IPS-18c (cell line): Measurements from ENCODE around the gene L1CAM.
"Not testable (repeated sequence)": the region's sequence is repeated elsewhere in the genome, so short reads cannot be mapped to it uniquely, and the experiment has no call there.

Experiments used
- H3K4me3 ChIP-seq: 2 replicates; pipeline ENCODE4 v1.7.0; 2013; ENCODE audit warnings: low read depth, mild to moderate bottlenecking, low read length, moderate library complexity; ENCODE audit not compliant: insufficient read depth
- H3K9me3 ChIP-seq: one replicate; pipeline ENCODE4 v1.6.1; 2013; ENCODE audit warnings: mild to moderate bottlenecking, low read length, moderate library complexity; ENCODE audit not compliant: control insufficient read depth, insufficient read depth

Gene L1CAM

GRCh38 chrX:153830640-153831428 is 55.1 kb downstream of the L1CAM start:
- Histone ChIP-seq H3K9me3 (peaks cover 12% of the 10 kb centered on the region), H3K4me3 (peak overlapping the region; percentile 38)

DNA sequence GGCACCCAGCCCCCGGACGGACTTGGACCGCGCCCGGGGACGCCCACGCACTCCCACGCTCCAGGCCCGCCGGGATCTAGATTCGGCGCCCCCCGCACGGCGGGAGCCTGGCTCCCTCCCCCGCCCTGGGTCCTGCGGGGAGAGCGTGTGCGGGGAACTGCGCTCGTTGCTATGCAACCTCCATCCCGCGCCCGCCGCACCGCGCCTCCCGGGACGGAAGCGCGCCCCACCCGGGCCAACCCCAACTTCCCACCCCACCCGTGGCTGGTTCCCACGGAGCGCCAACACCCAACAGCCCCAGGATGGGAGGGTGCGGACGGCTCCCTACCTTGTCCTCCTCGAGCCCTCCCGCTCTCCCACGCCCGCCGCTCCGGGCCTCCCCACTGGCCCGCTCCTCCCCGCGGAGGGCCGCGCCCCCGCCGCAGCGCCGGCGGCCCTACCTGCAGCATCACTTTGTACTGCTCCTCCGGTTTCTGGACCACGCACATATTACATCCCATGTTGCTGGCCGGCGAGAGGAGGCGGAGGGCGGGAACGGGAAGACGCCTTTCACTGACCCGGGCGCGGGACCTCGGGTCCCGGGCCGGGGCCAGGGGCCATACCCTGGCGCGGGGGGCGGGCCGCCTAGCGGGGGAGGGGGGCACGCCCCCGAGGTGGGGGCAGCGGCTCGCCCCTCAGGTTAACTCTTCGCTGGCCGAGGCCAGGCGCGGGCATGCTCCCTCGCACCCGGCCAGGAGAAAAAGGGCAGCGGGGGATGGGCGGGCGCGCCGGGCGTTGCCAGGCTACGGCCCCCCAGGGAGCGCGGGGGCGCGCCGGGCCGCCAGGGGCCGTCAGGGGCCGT is 56.0 kb downstream of the L1CAM start, which contains the start of gene PDZD4:
TSS of gene PDZD4 (minus strand) at position 746 of the 841 bp plus-strand sequence. CDS start at position 500, 246 bp downstream.
- Histone ChIP-seq H3K9me3 (peaks cover 16% of the 10 kb centered on the region), H3K4me3 (peak within 1 kb of the TSS; percentile 59)

- Histone ChIP-seq H3K4me3 (peak overlapping the region; percentile 59), H3K9me3 (peaks cover 16% of the 10 kb centered on the region)
Observed at GRCh38 chrX:153829549-153829798, 56.5 kb downstream of the L1CAM start.

DNA sequence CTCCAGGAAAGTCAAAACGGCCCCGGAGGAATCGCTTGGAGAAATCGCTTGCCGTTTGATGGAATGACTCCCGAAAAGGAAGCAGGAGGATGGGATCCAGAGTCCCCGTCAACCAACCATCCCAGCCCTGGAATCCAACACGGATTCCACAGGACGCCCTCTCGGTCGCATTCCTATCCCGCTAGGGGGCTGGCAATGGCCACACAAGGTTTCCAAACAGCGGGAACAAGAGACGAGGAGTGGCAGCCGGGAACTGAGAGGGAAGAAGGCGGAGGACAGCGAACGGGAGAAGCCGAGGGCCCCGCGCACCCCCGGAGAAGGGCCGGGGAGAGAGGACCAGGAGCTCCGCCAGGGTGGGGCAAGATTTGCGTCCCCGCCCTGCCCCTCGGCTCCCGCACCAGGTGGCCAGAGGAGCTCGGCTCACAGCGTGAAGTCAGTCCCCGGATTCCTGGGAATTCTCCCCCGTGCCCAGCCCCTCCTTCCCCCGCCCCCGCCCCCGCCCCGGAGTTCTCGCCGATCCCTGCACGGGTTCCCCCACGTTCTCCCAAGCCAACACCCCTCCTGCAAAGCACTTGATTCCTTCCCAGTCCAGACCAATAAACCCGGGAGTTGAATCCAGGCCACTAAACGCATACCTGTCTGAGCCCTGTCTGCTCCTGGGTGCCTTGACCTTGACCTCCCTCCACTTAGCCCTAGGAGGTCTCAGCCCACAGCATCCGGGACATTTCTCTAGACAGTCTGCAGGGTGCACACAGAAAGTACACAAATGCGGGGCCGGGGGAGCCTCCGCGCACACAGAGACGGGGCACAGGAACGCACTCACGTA is 57.0 kb downstream of the L1CAM start:
- Histone ChIP-seq H3K9me3 (peaks cover 16% of the 10 kb centered on the region), H3K4me3 (peak overlapping the region; percentile 59)

DNA sequence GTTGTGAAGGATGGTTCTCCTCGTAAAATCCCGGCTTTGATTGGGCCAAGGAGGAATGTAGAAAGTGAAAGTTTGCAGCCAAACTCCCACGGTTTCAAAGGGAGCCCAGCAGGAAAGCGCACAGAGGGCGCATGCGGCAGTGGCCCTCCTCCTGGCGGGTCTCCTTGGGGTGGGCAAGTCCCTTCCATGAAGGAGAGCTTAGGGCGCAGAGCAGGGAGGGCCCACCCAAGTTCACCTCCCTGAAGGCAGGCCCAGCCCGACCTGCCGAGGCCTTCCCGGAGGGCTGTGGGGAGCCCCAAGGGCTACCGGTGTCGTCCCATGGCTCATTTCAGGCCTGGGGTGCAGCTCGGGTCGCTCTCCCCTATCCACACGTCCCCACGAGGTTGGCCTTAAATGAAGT is 57.7 kb downstream of the L1CAM start:
- H3K9me3 ChIP-seq, result peaks cover 19% of the 10 kb centered on the region
- H3K4me3 ChIP-seq, result peak overlapping the region; percentile 46

DNA sequence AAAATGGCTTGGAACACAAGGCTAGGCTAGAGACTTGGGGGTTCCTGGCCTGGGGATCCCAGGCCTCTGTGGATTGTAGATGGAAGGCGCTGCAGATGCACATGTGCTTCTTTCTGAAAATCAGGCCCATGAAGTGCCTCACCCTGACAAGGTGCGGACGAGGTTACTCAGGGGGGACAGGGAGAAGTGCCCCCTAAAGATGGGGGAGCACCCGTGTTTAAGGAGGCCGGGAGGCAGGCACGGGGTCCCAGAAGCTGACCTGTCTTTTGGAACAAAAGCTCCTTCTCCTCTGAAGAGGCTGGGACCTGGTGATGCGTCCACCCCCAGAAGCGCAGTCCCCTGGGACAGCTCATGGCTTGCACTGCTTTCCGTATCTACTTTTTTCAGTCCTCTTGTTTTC is 58.1 kb downstream of the L1CAM start:
- Histone ChIP-seq H3K9me3 (peaks cover 17% of the 10 kb centered on the region), H3K4me3 (peak overlapping the region; percentile 46; the same call in 1 of the 2 replicates)

DNA sequence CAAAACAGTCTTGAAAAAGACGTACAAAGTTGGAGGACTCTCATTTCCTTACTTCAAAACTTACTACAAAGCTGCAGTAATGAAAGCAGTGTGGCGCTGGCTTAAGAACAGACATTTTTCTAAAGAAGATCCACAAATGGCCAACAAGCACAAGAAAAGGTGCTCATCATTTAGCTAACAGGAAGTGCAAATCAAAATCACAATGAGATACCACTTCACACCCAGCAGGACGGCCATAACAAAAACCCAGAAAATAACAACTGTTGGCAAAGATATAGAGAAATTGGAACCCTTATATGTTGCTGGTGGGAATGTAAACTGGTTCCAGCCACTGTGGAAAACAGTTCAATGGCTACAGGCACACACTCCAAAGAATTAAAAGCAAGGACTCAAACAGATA is 59.0 kb downstream of the L1CAM start:
- H3K4me3 ChIP-seq, result no peak overlapping the region
- peaks cover 16% of the 10 kb centered on the region for H3K9me3 ChIP-seq

GRCh38 chrX:153825042-153825441 is 60.9 kb downstream of the L1CAM start:
- Histone ChIP-seq H3K9me3 (peaks cover 14% of the 10 kb centered on the region), H3K4me3 (no peak overlapping the region)

DNA sequence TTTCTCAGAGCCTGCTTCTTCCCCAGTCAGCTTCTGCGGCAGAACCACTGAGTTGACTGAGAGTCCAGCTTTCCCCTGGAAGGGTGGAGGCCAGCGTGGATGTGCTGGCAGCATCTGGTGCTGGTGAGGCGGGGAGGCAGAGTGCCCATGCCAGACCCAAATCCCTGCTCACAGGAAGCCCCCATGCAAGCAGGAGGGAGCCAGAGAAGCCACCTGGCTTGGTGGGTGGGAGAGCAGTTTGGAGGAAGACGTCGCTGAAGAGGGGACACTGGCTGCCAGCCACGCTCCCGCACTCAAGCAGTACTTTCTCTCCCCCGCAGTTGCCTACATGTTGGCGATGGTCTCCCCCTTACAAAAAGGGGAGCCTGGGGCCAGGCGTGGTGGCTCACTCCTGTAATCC is 61.6 kb downstream of the L1CAM start:
- Histone ChIP-seq H3K4me3 (no peak overlapping the region), H3K9me3 (peaks cover 14% of the 10 kb centered on the region)

DNA sequence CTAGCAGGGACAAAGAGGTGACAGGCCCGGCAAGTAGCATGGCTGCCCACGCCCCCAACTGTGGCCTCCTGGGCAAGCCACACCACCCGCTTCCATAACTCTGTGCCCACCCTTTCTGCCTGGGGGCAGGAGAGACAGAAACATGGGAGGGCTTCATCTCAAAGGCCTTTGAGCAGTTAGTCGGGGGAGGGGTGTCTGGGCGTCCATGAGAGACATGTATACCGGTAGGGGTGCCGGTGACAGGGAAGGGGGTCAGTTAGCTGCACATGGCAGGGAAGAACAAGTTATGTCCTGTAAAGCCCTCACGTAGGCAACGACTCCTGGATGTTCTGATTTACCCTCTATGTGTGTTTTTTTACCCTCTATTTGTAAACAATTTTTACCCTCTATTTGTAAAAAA is 64.9 kb downstream of the L1CAM start:
- peaks cover 14% of the 10 kb centered on the region for H3K9me3 ChIP-seq
- H3K4me3 ChIP-seq, result no peak overlapping the region

DNA sequence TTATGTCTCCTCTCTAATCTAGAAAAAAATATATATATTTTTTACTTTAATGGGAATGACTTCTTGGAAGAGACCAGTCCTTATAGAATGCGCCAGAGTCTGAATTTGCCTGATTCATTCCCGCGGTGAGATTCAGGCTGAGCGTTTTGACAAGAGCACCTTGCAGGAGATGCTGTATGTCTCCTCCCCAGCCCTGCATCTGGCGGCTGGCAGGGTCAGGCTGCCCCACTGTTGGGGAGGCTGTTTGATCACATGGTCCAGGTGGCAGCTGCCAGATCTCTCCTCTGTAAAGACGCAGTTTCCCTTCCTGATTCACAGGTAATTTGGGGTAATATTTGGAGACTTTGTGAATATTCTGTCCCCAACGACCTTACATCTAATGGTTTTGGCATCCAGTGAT is 65.4 kb downstream of the L1CAM start:
- no peak overlapping the region for H3K4me3 ChIP-seq

DNA sequence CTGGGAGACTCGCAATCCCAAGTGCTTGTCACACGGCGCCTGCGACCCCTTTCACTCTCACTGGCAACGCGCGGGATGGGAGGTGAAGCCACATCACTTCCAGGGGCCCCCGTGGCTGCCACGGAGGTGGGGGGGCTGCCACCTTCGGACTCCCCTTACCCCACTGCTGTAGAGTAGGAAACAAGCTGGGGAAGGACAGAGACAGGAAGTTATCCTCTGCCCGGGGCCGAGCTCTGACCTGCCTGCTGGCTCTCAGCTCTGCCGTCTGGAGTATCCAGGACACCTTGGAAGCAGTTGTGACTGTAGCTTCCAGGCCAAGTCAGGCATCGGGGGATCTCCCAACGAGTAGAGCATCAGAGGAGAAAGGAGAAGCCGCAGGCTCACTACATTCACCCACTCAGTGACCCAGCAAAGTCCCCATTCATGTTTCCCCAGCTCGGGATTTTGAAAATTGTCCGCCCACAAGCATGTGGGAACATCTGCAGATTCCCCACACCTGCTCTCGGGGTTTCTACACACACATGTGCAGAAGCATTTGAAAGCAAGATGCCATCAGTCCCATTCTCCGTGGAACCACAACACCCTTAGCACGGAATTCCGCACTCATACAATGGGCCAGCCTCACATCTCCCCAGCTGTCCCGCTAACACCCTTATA is 66.5 kb downstream of the L1CAM start:
- Histone ChIP-seq H3K4me3 (peak overlapping the region; percentile 26), H3K9me3 (peaks cover 10% of the 10 kb centered on the region)

More for the DNA sequence above, 65.4 kb downstream of the L1CAM start:
- peaks cover 12% of the 10 kb centered on the region for H3K9me3 ChIP-seq

DNA sequence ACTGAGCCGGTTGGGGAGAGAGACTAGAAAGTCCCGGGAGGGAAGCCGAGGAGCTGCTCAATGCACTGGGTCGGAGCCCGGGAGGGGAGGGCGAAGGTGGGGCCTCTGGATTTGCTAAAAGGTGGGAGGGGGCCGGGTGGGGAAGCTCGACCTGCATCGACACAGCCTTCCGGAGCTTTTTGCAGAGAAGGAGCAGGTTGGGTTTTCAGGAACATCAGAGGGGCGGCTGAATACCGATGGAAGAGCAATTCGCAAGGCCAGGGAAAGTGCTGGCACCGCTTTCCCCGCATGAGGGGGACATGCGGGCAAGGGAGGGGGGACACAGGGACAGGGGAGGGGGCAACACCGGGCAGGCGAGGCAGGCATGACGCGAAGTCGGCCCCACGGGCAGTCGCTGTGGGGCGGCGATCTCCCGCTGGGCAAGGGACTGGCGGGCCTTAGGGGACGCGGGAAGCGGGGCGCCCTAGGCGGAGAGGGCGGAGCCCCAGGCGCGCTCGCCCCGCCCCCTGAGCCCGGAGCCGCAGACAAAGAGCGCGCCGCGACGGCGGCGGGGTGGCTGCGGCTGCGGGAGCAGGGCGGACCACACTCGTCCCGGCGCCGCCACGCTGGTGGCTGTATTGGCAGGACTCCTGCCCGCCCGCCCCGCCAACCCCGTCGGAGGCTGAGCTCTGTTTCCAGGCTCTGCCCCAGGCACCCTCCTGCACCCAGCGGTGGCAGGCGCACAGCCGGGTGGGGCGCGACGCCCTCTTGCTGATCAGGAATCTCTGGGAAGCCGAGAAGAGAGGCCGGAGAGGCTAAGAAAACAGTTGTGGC is 67.2 kb downstream of the L1CAM start:
- H3K4me3 ChIP-seq, result peak overlapping the region; percentile 46
- peaks cover 9% of the 10 kb centered on the region for H3K9me3 ChIP-seq

- H3K9me3 ChIP-seq, result not testable (repeated sequence)
Observed at GRCh38 chrX:153818064-153818463, 67.9 kb downstream of the L1CAM start.

DNA sequence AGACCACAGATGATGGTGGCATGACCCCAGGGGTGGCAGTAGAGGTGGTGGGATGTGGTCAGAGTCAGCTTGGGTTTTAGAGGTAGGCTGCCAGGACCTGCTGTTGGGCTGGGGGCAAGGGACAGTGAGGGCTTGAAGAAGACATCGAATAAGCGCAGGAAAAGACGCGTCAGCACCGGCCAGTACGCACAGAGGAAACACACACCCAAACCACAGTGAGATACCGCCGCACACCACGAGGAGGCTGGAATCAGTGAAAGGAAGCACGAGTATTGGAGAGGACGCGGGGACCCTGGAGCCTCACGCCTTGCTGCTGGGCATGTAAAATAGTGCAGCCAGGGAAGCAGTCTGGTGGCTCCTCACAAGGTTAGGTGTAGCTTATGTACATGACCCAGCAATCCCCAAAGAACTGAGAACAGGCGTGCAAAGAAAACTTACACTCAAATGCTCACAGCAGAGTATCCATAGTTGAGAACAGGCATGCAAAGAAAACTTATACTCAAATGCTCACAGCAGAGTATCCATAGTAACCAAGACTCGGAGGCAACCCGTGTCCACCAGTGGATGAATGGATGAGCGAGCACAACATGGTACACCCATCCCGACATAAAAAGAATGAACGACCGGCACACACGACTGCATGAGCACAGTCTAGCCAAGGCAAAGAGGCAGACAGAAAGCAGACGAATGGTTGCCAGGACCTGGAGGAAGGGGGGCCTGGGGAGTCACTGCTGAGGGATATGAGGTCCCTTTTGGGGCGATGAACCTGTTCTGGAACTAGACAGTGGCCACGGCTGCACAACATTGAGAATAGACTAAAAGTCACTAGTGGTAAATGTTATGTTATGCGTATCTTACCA is 68.9 kb downstream of the L1CAM start:
- no peak overlapping the region for H3K4me3 ChIP-seq
- peaks cover 2% of the 10 kb centered on the region for H3K9me3 ChIP-seq

More at GRCh38 chrX:153818064-153818463, 67.9 kb downstream of the L1CAM start:
- H3K4me3 ChIP-seq, result not testable (repeated sequence)
